NCI-H128 (cell line): ENCODE measurements around the gene IRS1.

Source experiments
- DNase-seq: peaks from one replicate; lab custom pipeline; 2025; ENCODE audit not compliant: unreplicated experiment; lab: John Stamatoyannopoulos, UW

The IRS1 gene

DNA sequence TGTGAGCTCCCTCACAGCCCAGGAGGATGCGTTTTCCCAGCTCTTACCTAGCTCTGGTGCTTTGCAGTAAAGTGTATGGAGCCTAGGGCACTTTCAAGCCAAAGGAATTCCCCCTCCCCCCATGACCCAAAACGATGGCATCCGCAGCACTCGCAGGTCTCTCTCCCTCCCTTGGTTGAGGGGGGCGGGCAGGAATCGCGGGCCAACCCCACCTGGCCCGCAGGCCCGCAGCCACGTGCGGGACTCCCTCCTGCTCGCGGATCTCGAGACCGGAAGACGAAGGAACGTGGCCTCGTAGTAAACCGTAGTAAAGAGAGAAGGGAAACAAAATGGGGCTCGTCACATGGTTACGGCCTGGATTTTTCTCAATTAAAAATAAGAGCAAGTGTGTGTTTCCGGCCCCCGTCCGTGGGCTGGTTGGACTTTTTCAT, 8.5 kb downstream of the IRS1 start:
- DNase-seq = no peak

DNA sequence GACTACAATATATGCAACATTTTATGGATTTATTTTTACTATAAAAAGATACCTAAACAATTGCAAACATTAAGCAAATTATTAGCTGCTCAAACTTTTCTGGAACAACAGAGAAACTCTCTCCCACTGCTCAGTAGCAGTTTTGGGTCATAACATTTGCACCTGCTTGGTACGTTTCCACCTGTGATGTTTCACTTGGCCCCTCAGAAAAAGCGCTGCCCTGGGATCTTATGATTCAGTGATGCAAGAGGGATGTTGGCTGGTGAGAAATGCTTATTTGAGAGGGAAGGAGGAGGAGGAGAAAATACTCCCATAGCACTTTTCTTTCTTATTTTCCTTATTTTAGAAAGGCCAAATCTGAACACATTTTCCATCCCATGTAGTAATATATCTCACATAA, 9.2 kb downstream of the IRS1 start:
- no peak for DNase-seq

DNA sequence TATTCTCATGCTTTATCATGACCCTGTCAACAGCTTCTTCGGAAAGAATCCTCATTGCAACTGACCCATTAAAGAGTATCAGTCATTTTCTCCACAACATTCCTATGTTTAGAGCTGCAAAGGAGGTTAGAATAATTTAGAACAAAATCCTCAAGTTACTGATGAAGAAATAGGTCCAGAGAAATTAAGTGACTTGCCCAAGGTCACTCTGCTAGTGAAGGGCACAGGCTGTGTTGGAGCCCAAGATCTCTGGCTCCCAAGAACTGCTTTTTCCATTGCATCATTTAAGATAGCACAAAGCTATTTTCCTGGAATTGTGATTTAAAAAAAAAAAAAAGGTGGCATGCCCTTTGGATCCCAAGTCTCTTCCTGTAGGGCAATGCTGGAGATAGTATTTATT, 9.6 kb downstream of the IRS1 start:
- DNase-seq = no peak

DNA sequence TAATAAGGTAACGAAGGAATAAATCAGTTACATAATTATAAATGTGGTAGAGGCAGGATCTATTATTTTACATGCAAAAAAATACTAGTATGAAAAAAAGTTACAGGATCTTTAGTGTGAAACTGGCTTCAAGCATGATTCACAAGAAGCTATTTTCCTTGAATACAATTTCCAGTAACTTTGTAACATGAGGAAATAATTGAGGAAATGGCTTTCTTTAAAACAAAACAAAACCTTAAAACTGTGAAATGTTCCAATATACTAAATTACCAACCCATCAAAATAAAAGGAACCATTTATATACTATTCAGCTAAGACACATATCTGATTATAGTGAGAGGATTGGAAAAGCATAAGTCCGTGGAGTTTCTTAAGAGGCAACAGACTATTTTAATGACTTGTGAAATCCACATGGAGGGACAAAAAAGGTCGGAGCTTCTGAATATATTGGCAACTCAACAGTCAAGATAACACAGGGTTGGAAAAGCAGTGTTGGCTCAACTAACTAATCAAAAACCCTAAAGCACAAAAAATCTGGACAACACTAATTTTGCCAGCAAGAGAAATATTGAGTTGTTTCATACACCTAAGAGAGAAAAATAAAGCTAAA, 10.6 kb downstream of the IRS1 start:
- DNase-seq = no peak

DNA sequence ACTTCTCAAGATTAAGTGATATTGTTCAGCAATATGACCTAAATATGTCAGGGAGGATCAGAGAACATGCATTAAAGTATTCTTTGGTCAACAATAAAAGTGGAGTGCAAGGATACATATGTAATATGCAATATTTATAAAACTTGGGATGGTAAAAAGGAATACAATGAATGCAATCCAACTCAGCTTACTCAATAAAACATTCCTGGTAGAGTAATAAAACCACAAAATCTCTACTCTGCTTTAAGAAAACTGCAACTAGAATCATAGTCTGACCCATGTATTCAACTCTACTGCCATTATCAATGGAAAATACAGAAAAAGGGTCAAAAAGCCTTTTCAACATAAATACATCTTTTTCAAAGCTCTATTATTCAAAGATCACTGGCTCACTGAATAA, 11.6 kb downstream of the IRS1 start:
- no peak for DNase-seq

DNA sequence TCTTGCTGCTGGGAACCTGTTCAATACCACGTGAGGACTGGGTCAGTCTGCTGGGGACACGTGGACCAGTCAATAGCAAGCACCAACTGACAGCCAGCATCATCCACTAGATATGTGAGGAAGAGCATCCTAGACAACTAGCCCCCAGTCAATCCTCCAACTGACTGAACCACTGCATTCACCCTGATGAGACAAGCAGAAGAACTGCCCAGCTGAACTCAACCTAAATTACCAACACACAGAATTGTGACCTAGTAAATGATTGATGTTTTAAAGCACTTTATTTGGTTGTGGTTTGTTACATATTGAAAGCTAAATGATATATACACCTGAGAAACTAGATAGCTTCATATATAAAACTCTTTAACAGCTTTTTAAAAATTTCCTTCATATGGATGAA, 15.7 kb downstream of the IRS1 start:
- DNase-seq = no peak

DNA sequence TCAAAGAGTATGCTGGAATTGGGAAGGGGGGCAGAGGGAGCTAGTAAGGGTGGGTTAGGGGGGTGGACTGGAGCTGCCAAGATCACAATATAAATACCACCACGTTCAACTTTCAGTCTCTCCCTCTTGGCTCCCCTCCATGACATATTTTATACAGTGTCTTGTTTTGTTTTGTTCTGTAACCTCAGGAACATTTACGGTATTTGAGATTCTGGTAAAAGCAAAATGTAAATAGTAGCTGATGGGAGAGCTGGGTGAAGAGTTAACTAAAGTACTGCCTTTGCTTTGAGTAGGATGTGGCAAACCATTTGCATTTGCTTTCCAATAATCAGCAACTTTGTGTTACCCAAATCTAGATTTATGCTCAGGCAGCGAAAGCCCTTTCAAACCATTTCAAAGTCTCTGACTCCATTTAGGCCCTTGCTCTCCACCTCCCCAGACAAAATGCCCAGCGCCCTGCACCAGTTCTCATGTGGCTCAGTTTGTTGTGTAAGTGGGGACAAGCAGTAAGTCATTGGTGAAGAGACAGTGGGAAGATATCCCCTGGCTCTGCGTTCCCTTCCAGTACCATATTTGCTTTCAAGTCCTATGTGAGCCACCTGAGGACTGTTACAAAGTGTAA, 17.4 kb downstream of the IRS1 start:
- no peak for DNase-seq

DNA sequence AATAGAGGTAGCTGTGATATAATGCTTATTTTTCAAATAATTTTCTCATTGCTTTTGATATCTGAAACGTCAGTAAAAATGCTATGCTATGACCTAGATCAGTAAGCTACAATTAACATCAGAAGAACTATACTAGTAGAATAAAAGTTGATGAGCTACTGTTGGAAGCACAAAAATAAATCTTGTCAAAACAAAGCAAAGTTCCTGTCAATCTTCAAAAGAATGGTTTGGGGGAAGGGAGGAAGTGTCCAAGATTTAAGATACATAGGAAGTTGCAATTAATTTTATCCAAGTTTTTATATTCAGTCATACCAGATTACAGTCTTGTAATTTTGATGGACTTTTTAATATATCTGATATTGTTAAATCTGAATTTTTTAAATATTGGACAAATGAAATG, 19.2 kb downstream of the IRS1 start:
- no peak for DNase-seq

DNA sequence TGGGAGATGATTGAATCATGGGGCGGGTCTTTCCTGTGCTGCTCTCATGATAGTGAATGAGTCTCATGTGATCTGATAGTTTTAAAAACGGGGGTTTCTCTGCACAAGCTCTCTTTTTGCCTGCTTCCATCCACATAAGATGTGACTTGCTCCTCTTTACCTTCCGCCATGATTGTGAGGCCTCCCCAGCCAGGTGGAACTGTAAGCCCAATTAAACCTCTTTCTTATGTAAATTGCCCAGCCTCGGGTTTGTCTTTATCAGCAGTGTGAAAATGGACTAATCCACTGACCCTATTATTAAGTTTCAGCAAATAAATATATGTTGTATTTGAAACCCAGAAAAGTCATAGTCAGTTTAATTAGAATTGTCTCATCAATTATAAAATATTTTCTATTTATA, 22.0 kb downstream of the IRS1 start:
- DNase-seq = no peak

DNA sequence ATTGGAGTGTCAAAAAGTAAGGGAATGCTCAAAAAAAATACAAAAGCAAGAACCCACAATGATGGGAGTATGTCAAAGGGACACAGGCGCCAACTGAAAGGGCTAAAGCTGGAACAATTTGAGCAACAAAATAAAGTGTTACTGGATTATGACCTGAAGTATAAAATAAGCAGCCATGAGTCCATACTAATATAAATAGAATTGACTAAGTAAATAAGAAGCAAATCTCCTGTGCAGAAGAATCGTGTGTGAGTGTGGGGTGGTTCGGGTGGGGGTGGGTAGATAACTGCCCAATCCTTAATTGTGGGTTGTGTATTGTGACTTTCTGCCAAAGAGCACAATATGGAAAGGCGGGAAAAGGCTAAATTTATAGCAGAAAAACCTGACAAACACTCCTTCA, 23.5 kb downstream of the IRS1 start:
- DNase-seq = no peak

DNA sequence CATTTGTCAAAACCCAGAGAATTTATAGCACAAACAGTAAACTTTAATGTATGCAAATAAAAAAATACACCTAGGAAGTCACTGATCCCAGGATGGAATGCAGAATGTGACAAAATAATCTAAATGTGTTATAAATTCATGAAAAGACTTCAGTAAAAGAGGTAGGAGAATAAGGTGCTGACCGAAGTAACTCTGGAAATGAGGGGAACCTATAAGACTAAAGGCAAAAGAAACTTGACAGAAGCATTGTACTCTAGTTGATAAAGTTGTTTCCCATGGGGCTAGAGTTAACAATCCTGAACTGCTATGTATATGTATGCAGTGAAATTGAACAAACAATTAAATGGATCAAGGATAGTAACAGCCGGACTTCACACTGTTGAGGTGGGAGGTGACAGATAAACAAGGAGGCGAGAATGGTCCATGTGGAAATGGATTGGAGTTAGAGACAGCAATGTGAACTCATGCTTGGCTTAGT, 24.5 kb downstream of the IRS1 start:
- no peak for DNase-seq

DNA sequence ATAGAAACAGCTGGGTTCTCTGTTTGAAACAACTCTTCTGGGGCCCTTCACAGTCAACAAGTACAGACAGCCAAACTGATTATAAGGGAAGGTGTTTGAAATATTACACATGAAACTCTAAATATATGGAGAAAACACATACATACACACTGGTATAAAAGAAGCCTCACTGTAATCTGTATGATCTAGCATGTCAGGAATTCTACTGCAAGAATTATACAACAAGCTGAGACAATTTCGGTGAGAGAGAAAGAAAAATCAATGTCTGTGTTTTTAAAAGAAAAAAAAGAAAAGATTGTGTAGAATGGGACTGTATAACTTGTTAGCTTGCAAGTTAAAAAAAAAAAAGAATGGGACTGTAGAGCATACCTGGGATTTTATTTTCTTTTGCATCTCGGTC, 26.3 kb downstream of the IRS1 start:
- DNase-seq = no peak

DNA sequence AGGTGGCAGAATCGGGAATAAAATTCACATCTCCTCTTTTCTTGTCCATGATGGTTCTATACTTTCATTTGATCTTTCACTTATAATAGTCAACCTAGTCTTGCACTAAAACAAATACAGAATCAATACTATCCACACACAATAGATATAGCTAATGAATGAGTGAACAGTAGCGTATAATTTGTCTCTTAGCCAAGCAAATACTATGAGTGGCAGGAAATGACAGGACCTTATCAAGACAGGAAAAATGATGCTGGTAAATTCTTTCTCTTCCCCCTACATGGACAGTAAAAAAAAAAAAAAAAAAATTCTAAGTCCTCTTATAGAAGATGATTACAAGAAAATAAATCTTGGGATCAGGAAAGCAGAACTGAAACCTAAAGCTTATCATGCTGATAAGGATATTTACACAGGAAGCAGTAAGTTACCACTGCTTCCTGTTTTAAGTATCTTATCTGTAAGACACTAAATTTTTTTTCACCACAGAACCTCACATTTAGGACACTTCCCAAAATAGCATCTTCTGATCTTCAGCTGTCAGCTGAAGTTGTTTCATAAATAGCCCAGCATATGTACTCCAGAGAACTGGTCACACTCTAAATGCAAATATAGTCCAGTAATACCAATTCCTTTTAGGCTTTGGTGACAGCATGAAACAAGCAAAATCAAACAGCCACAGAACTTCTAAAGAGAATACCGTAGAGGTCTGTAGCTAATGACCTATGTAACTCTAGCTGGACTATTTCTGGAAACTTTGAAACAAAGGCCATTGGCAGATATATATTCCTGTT, 27.0 kb downstream of the IRS1 start:
- no peak for DNase-seq

DNA sequence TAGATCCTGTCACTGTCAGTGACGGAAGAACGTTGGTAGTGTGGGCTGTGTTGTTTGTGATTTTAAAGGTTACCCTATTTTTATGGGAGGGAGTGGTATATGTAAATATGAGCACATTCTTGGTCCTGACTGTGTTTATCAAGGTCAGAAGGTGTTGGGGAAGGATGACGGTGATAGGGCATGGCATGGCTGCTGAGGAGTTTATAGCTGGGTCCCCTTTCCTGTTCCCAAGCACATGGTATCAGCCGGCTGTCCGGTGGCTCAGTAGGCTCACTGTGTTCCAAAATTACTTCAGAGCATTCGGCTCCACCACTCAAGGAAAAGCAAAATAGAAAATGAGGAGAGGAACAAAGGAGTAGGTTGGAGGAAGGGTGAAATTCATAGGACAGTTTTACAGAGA, 28.6 kb downstream of the IRS1 start:
- no peak for DNase-seq

DNA sequence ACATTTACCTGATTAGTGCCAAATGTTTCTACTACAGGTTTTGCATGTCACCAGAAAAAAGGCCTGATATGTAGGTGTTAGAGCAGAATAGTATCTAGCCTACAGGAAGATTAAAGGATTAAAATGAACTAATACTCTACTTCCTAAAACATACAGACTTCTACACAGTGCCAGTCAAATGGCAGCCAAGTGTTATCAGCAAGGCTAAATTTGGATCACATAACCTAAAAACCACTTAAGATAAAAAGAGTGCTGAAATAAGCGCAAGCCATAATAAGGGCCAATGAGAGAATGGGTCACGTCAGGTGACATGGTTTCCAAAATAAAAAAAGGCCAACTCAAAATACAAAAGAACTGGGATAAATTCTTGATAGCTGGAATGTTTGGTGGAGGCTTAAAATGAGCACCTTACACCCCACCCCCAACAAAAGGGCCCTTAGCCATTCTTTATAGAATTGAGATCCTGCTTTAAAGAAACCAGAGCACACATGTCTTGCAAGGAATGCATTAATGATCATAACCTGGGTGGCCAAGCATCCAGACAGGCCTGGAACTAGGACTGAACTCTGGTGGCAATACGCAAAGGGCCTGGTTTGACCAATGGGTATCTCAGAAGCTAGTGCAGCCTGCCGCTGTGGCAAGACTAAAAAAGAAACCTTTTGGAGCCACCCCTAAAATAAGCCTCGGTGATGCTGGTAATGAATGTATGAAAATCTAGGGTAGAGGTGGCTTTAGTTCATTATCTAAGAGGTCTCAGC, 32.4 kb downstream of the IRS1 start:
- no peak for DNase-seq

DNA sequence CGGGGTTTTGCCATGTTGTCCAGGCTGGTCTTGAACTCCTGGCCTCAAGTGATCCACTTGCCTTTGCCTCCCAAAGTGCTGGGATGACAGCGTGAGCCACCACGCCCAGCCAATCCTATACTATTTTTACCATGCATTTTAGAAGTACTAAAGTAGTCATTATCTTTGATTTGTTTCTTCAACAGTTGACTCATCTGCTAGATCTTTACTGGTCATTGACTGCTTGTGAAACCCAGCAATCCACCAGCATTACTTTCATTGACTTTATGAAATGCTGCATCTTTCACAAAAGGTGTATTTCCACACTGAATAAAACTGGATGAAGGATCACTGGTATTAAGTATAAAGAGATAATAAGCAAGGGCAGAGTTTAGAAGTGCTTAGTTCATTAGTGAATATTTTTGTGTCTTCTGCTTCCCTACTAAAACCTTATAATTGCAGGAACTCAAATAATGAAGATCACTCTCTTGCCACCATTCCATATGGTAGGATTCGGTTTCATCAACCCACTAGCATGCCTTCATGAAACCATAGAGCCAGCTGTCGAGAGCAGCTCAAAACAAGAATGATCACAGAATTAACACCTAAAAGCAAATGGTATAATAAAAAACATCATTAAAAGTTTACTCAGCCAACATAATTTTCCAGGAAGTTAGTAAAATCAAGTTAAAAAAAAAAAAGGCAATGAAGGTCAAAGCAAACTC, 33.1 kb downstream of the IRS1 start:
- no peak for DNase-seq

DNA sequence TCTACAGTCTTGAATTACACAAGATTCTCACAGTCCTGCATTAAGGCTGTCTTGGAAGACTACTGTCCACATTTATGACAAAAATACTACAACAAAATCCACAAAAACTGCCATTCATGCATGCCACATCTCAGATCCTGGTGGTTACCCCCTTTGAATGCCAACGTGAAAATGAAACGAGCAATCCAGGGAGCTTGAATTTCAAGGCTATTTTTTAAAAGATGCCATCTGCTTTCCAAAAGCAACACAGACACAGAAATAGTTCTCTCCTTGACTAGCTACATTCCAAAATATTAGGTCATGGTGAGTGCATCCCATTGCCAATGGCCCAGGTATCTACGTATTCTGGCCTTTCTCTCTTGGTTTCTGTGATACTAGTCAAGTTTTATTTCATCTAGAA, 36.3 kb downstream of the IRS1 start:
- no peak for DNase-seq

DNA sequence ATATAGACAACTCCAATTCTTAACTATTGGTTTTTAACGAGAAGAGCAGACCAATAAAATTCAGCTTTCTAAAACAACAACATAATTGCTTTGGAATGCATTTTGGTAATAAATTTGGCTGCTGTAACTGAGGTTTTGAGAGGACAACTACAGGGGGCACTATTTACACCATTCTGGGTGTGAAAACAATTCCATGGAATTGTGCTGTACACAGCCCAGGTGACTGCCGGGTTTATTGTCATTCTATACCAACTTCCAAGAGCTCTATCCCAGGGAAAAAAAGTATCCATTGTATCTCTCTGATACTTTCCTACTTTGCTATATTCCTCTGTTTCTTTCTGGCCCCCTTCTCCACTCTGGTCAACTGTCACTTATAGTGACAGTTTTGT, 38.4 kb downstream of the IRS1 start:
- DNase-seq = no peak

DNA sequence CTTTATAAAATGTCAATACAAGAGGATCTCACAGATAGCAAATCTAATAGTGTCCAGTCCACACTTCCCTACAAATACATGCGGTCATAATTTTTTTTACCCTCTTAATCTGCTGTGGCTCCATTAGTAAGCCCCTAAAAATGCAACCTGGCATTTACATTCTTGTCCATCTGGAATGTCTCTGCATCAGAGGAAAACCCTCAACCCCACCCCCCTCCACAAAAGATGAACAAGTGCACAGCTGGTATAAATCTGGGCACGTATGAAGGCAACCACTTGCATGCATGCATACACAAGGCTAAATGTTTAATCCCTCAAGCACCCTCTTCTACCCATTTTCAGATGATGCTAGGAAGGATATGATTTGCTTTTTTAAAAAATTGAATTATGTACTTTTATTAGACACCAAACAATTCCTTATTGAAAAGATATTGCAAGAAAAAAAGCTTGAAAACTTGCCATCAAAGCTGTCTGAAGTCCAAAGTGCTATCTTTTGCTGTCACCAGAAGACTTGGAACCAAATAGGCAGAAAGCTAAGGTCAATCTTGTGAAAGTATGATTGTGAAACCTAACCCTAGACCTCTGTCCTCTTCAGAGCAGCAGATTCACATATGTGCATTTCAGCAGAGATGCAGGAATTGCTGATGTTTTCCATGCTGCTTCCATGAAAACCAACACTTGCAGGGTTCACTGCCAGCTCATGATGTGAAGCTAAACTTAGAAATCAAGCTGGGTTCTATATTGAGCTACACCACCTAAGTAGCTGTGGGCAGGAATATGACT, 39.0 kb downstream of the IRS1 start:
- no peak for DNase-seq

DNA sequence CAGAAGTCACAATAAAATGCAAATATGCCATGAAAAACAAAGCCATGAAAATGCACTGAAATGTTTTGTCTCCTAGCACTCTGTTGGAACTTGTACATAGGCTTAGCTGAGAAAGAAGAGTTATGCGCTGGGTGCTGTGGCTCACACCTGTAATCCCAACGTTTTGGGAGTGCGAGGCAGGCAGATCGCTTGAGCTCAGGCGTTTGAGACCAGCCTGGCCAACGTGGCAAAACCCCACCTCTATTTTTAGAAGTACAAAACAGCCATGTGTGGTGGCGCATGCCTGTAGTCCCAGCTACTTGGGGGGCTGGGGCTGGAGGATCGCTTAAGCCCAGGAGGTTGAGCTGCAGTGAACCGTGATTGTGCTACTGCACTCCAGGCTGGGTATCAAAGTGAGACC, 39.9 kb downstream of the IRS1 start:
- no peak for DNase-seq
